Measurements from ENCODE around the gene DOCK7.

GRCh38 chr1:62590970-62591368 is 97.2 kb downstream of the DOCK7 start:
- TF ChIP-seq CTCF (IDR thresholded peaks at IDR 0.05) (no peak), POLR2A (IDR thresholded peaks at IDR 0.05) (no peak)

Data from body of pancreas (tissue), 4 donors.